ENCODE data around the gene SLC6A8.

Gene SLC6A8

GRCh38 chrX:153648358-153649177 is 39.2 kb upstream of the SLC6A8 start:
- DNase-seq = no peak

GRCh38 chrX:153649178-153649914 is 38.4 kb upstream of the SLC6A8 start:
- peak; percentile 40 for DNase-seq

- DNase-seq = no peak
These were observed 37.6 kb upstream of the SLC6A8 start for GRCh38 chrX:153649915-153650782.

- no peak for DNase-seq
These were observed 36.8 kb upstream of the SLC6A8 start for GRCh38 chrX:153650959-153651358.

GRCh38 chrX:153651540-153652079 is 36.1 kb upstream of the SLC6A8 start:
- no peak for DNase-seq

GRCh38 chrX:153653556-153653955 is 34.2 kb upstream of the SLC6A8 start:
- no peak for DNase-seq

- DNase-seq = no peak
These were observed 30.6 kb upstream of the SLC6A8 start for GRCh38 chrX:153657161-153657560.

GRCh38 chrX:153659268-153659667 is 28.5 kb upstream of the SLC6A8 start:
- no peak for DNase-seq

GRCh38 chrX:153662266-153662665 is 25.5 kb upstream of the SLC6A8 start:
- DNase-seq = peak; percentile 63

GRCh38 chrX:153665726-153666306 is 21.9 kb upstream of the SLC6A8 start:
- no peak for DNase-seq

GRCh38 chrX:153667281-153667955 is 20.3 kb upstream of the SLC6A8 start:
- no peak for DNase-seq

GRCh38 chrX:153667956-153668396 is 19.8 kb upstream of the SLC6A8 start:
- DNase-seq = peak; percentile 75

GRCh38 chrX:153668423-153669173 is 19.1 kb upstream of the SLC6A8 start:
- no peak for DNase-seq

- peak; percentile 33 for DNase-seq
These were observed 18.4 kb upstream of the SLC6A8 start for GRCh38 chrX:153669174-153669890.

- DNase-seq = no peak
These were observed 17.6 kb upstream of the SLC6A8 start for GRCh38 chrX:153669901-153670731.

GRCh38 chrX:153670748-153671588 is 16.8 kb upstream of the SLC6A8 start:
- DNase-seq = no peak

- no peak for DNase-seq
These were observed 15.9 kb upstream of the SLC6A8 start for GRCh38 chrX:153671589-153672530.
